PFSK-1 (cell line): Measurements from ENCODE around the gene CDH15.

Experiments
- FOXP2 ChIP-seq: optimal IDR thresholded peaks from 2 replicates; pipeline ENCODE3; 2011; ENCODE audit warnings: borderline replicate concordance, control low read depth, inconsistent platforms; ENCODE audit not compliant: insufficient read depth; ENCODE audit errors: extremely low read length, extremely low read depth
- POLR2AphosphoS5 ChIP-seq: IDR thresholded peaks from 2 replicates; pipeline ENCODE4 v1.6.1; 2012; ENCODE audit warnings: low read depth, mild to moderate bottlenecking, control low read depth, low read length, moderate library complexity
- REST ChIP-seq, 2 experiments: IDR thresholded peaks; 2 replicates each; pipeline versions ENCODE4 v1.6.1 to v1.8.0; 2011 to 2012; ENCODE audit warnings: low read depth in 2 of 2, low read length in 2 of 2, control low read depth in 1 of 2, inconsistent platforms in 1 of 2, mild to moderate bottlenecking in 1 of 2, moderate library complexity in 1 of 2; ENCODE audit not compliant: insufficient read depth in 1 of 2
- SIN3A ChIP-seq: IDR thresholded peaks from 2 replicates; pipeline ENCODE4 v1.6.1; 2012; ENCODE audit warnings: mild to moderate bottlenecking, low read length, moderate library complexity, borderline replicate concordance; ENCODE audit not compliant: insufficient read depth
- TAF1 ChIP-seq: IDR thresholded peaks from 2 replicates; pipeline ENCODE4 v1.6.1; 2012; ENCODE audit warnings: low read length, control low read depth, borderline replicate concordance; ENCODE audit not compliant: insufficient read depth

- TF ChIP-seq SIN3A (no peak), REST (IDR thresholded peaks at IDR 0.05; ENCODE audit: insufficient read depth in 1 of 2, low read depth in 2 of 2, low read length in 2 of 2) (no peak), FOXP2 (no peak), POLR2AphosphoS5 (no peak), TAF1 (no peak)
Measured at GRCh38 chr16:89155851-89156739, 15.5 kb upstream of the CDH15 start.
